GM19397 (cell line): Measurements from ENCODE around the gene INPP5K.
"Not testable (repeated sequence)": the region's sequence is repeated elsewhere in the genome, so short reads cannot be mapped to it uniquely, and the experiment has no call there.

ENCODE experiments used
- ATAC-seq: cut with Tn5 transposase; IDR thresholded peaks from one replicate; pipeline ENCODE4 v1.9.1; 2021; ENCODE audit warnings: mild to moderate bottlenecking, moderate library complexity; ENCODE audit not compliant: unreplicated experiment

INPP5K gene

DNA sequence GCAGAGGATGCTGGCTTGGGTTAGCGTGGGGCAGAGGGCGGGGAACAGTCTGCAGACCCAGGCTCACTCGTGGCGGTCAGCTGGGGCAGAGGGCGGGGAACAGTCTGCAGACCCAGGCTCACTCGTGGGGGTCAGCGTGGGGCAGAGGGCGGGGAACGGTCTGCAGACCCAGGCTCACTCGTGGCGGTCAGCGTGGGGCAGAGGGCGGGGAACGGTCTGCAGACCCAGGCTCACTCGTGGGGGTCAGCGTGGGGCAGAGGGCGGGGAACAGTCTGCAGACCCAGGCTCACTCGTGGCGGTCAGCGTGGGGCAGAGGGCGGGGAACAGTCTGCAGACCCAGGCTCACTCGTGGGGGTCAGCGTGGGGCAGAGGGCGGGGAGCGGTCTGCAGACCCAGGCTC, 7.7 kb downstream of the INPP5K start:
- not testable (repeated sequence) for ATAC-seq

- ATAC-seq: no peak
Measured at GRCh38 chr17:1506649-1507267, 9.7 kb downstream of the INPP5K start.

GRCh38 chr17:1505586-1505985, 10.8 kb downstream of the INPP5K start:
- ATAC-seq: no peak

DNA sequence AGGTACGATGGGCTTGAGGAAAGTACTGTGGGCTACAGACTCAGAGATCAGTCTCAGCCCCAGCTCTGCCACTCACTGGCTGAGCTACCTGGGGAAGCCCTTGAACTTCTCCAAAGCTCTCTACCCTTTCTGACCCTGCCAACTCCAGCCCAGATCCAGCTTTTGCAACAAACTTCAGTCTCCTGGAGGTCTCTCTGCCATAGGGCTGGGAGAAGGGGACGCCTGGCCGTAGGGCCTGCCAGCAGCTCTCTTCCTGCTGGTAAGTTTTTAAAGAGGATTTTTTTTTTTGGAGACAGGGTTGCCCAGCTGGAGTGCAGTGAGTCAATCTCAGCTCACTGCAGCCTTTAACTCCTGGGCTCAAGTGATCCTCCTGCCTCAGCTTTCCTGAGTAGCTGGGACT, 11.5 kb downstream of the INPP5K start:
- no peak for ATAC-seq

GRCh38 chr17:1503699-1504098, 12.7 kb downstream of the INPP5K start:
- no peak for ATAC-seq

- ATAC-seq: no peak
Measured at GRCh38 chr17:1498869-1499268, 17.5 kb downstream of the INPP5K start.

GRCh38 chr17:1498233-1498632, 18.2 kb downstream of the INPP5K start:
- ATAC-seq: no peak

- ATAC-seq: no peak
Measured at GRCh38 chr17:1497831-1498230, 18.6 kb downstream of the INPP5K start.

DNA sequence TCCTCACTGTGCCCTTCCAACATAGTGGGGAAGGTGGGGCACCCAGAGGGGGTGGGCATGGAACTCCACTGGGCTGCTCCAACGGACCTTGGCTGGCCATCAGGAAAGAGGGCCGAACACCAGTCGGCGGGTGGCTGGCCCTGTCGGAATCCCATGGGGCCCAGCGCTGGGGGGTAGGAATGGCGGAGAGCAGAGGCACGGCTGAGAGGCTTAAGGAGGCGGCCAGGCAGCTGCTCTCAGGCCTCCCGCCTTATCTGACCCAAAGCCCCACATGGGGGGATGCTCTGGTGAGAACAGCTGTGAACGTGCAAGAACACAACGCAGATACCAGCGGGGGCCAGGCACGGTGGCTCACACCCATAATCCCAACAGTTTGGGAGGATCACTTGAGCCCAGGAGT, 19.5 kb downstream of the INPP5K start:
- no peak for ATAC-seq

DNA sequence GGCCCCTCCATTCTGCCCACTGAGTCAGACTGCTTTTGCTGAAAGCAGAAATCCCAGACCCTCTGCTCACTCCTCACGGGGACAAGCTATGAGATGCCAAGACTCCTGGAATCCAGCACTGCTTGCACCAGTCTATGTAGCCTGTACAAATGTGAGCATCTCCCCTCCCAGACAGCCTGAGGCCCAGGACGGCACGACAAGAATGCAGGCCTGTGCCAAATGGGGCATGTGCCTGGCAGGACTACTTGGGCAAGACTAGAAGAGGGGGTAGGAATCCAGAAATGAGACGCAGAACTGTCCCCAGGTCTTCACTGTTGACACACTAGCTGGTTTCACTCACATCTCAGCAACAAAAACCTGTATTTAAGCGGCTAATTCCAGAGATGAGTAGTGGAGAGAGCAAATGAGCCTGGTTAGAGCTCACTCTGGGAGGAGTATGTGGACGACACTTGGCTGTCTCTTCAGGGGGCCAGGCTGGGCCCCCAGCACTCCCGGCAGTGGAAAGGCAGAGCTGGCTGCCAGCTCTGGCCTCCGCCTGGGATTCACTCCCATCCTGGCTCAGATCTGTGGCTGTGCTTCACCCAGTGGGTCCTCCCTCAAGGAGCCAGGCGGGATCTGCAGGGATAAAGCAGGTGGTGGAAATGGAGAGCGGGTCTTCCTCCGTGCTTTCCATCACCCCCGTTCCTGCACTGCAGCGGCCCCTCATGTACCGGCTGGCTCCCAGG, 21.0 kb downstream of the INPP5K start:
- ATAC-seq: no peak

DNA sequence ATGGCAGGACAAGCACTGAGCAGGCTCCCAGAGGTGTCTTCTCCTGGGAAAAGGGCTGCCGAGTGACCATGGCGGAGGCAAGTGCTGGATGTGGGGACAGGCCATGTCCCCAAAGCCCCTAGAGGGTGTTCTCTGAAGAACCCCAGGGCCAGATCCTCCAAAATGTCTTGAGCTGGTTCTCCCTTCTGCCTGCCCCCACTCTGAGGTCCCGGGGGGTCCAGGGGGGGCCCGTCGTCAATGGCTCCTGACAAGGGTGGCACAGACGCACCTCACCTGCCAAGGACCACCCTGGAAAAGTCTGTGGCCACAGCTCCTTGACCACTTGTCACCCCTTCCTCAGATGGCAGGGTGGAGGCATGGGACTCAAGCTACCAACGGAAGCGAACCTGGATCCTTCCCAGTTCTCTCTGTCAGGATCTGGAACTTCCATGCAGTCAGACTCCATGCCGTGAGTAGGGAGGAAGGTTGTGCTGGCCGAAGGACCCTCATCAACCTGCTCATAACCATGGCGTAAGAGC, 21.6 kb downstream of the INPP5K start:
- ATAC-seq: no peak

DNA sequence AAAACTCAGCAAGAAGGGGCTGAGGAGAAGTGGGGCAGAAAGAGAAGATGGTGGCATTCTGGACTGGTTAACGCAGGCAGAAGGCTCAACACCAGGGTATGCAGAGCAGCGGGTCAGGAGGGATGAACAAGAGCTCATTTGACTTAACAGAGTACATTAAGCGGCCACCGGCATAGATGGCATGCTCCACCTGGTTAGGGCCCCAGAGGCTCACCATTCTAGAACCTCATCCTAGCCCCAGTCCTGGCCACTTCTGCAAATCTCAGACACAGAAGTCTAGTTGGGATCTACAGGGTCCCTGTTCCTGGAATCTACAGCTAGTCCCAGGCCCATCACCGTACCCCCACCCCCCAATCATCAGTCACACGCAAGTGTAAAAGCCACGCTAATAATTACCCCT, 22.2 kb downstream of the INPP5K start:
- ATAC-seq: no peak

DNA sequence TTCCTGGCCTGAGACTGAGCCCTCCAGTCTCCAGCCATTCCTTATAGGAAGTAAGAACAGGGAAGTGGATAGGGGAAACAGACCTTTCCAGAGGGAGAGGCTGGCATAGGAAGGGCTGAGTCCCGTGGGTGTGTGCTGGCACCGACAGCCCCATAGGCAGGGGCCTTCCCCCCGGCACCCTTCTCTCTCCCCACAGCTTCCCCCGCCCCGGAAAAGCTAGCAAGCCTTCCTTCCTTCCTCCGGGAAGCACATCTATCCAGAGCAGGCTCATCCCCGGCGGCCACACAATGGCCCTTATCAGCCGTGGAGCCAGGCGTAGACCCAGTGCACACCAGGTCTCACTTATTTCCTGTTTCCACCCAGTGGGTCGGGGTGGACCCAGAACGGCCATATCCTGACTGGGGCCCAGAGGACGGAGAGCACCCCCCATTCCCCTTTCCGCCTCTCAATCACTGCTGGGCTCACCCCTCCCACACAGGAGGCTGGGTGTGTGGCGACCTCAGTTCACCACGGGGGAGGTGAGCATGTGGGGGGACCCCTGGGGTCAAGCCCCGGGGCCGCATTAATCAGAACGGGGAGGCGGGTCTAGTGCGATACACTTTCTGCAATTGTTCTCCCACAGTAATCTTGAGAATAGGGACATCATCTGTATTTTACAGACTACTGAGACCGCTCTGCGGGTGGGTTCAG, 23.0 kb downstream of the INPP5K start:
- no peak for ATAC-seq

GRCh38 chr17:1492249-1493206, 23.9 kb downstream of the INPP5K start, which contains the start of gene MYO1C:
TSS of gene MYO1C (minus strand) at chr17:1492686. CDS start at chr17:1492487, 199 bp downstream.
- ATAC-seq: no peak

DNA sequence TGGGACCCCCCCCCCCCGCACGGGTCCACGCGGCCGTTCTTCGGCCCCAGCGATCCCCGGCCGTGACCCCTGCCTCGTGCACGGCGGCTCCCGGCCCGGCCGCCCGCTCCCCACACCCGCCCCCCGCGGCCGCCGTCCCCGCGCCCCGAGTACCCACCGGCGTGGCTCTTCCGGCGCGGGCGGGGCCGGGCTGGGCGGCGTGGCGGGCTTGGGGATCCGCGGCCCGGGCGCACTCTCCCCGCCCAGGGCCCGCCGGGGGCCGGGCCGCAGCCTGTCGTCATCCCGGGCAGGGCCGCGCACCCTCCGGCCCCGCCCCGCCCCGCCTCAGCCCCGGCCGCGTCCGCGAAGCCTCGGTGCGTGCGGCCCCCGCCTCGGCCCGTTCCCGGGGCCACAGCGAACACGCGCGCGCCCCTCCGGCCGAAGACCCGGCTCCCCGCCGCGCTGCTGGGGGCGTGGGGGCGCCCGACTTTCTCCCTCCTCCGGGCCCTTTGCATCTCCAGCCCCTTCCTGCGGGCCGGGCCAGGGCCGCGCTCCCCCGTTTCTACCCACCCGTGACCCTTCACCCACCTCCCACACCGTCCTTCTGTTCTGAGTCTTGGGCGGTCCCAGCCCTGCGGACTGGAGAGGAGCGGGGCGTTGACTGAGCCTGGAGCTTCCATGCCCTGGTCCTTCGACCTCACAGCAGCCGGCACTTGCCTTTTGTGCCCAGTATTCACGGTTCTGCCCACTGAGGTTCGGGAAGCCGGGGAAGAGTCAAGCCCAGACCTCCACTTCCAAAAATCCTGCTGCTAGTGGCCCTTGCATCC, 24.8 kb downstream of the INPP5K start:
- peak; percentile 35 for ATAC-seq

DNA sequence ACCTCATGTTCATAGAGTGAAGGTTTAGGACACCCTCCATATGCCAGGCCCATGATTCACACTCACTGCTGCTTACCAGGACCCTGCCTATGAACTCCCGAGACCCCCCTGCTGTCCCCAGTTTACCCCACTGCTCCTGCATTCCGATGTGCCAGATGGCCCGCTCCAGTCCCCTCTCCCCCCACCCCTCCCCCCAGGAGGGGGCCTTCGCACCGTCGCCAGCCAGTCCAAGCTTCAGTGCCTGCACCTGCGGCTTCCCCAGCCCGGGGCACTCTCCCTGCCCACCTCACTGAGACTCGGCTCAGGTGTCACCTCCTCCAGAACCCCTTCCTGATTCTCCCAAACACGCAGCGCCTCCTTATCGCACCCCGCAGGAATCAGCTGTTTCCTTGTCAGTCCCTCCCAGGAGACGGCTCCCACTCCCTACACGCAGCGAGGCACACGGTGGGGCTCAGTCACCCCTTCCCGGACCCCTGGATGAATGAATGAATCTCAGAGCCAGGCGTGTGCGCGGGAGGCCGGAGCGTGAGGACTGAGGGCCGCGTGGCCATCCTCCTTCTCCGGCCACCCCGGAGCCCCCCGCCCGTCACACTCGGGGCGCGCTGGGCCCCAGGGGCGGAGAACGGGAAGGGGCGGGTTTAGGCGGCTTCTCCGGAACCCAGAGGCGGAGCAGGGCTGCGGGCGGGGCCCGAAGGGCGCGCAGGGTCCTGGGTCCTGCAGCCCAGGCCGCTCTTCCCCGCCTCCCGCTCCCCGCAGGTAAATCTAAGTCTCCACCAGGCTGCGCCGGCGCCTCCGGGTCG, 25.6 kb downstream of the INPP5K start:
- ATAC-seq: peak; percentile 40

GRCh38 chr17:1488826-1489270, 27.6 kb downstream of the INPP5K start:
- no peak for ATAC-seq

DNA sequence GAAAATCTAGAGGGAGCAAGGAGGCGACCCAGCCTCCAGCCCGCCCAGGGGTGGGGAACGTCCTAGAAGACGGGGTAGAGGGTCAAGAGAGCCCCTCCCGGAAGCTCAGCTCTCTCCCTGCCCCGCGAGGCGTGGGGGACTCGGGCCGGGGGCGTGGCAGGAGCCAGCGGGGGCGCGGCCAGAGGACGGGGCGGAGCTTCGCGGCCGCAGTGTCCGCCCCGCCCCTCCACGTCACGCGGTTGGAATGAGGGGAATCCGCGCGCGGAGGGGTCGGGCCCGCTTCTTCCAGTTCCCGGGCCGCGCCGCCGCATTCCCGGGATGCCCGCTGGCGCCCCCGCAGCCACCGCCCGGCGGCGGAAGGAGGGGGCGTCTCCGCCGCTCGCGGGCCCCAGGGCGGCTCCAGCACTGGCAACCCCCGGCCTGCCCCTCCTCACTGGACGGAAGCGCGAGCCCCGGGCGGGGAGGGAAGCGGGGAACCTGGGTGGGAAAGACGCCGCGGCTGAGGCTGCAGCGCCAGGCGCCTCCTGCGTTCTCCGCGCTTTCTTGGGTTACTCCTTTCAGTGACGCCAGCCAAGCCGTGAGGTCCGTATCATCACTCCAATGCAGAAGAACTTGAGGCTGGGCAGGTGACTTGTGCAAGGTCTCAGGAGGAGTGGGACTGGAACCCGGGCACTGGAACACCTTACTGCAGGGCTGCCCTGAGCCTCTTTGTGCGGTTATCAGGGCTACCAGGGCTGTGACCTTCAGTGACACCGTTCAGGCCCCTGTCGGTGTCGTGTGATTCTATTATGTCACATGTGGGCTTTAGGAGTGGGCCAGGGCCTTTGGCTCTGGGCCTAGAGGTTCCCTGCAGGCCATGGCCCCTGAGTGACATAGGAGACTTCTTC, 28.2 kb downstream of the INPP5K start:
- peak; percentile 32 for ATAC-seq
